Measurements from ENCODE around the gene PTPMT1. TPM values are rescaled to one million over a fixed set of nuclear protein-coding genes. Genes with fewer than 3 reads are reported as not detected.

PTPMT1 gene
- total RNA-seq = 100 to 1,000 TPM in 2 of 6 donors, 10 to 100 TPM in 4; 69.1 to 188 (median 89.9) TPM

- H3K27me3 ChIP-seq = no peaks in the 10 kb centered on the region
- ATAC-seq (ENCODE audit: low FRiP score in 2 of 2) = peak; percentile 92 to 98
- peak within 1 kb of the TSS; percentile 60 to 98 (median 82) for H3K4me3 ChIP-seq
- WGBS, 2 donors = 1 to 3% methylated on average over 13 to 14 of the region's 86 CpGs
- peak; percentile 82 to 95 for DNase-seq
- peaks cover 0 to 12% (median 0%) of the 10 kb centered on the region in 4 donors for H3K36me3 ChIP-seq
- peaks cover 11 to 24% (median 16%) of the 10 kb centered on the region in 4 donors for H3K4me1 ChIP-seq
- peak within 1 kb of the TSS; percentile 70 to 91 (median 86) for H3K27ac ChIP-seq
- no peaks in the 10 kb centered on the region for H3K9me3 ChIP-seq
- TF ChIP-seq CTCF (IDR thresholded peaks at IDR 0.05) = no peak
- TF ChIP-seq POLR2A (IDR thresholded peaks at IDR 0.05) = peak in 3 of 4 donors; percentile 62 to 82 (median 75)
- peak in 1 of 2 donors; percentile 28 for TF ChIP-seq POLR2AphosphoS5 (IDR thresholded peaks at IDR 0.05)
- no peak for TF ChIP-seq EP300 (IDR thresholded peaks at IDR 0.05)
Observed at GRCh38 chr11:47565340-47566148, at the start of gene PTPMT1. TSS of gene PTPMT1 (plus strand) at chr11:47565599. CDS start at chr11:47565623, 24 bp downstream.

DNA sequence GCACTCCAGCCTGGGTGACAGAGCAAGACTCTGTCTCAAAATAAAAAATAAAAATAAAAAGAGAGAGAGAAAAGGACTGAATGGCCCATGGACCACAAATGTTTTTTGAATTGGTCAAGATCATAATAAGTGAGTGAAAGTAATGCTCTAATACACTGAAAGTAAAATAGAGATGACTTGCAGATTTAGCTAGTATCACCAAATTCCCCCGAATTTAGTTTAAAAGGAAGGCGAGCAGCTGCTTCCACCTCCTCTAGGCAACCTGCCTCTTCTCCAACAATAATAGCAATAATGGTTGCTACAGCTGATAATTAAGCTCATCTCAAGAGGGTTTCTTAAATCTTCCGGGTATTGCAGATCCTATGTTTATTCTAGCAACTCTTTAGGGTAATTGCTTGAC lies 49.2 kb upstream of the PTPMT1 start:
- Histone ChIP-seq H3K27me3 (no peaks in the 10 kb centered on the region), H3K4me3 (no peak overlapping the region), H3K27ac (peak overlapping the region in 3 of 4 donors; percentile 4 to 73 (median 39)), H3K4me1 (peaks cover 75 to 86% (median 78%) of the 10 kb centered on the region in 4 donors), H3K36me3 (no peaks in the 10 kb centered on the region), H3K9me3 (no peaks in the 10 kb centered on the region)
- DNase-seq (no peak), ATAC-seq (ENCODE audit: low FRiP score in 2 of 2) (no peak)
- TF ChIP-seq CTCF (IDR thresholded peaks at IDR 0.05) (no peak), EP300 (IDR thresholded peaks at IDR 0.05) (no peak), POLR2A (IDR thresholded peaks at IDR 0.05) (no peak), POLR2AphosphoS5 (IDR thresholded peaks at IDR 0.05) (no peak)
- WGBS, 2 donors = 68 to 70% methylated on average over 3 of the region's 3 CpGs

GRCh38 chr11:47516984-47517853 lies 48.2 kb upstream of the PTPMT1 start:
- H3K4me3 ChIP-seq = no peak overlapping the region
- ATAC-seq (ENCODE audit: low FRiP score in 2 of 2) (no peak), DNase-seq (no peak)
- no peaks in the 10 kb centered on the region for H3K36me3 ChIP-seq
- peak overlapping the region in 1 of 4 donors; percentile 73 for H3K27ac ChIP-seq
- WGBS, 2 donors = 70 to 75% methylated on average over 10 of the region's 10 CpGs
- H3K27me3 ChIP-seq = no peaks in the 10 kb centered on the region
- TF ChIP-seq EP300 (IDR thresholded peaks at IDR 0.05) (no peak), POLR2A (IDR thresholded peaks at IDR 0.05) (no peak), CTCF (IDR thresholded peaks at IDR 0.05) (no peak), POLR2AphosphoS5 (IDR thresholded peaks at IDR 0.05) (no peak)
- H3K4me1 ChIP-seq = peaks cover 70 to 81% (median 77%) of the 10 kb centered on the region in 4 donors
- no peaks in the 10 kb centered on the region for H3K9me3 ChIP-seq

GRCh38 chr11:47518212-47518964 lies 47.0 kb upstream of the PTPMT1 start:
- H3K36me3 ChIP-seq = no peaks in the 10 kb centered on the region
- DNase-seq (no peak), ATAC-seq (ENCODE audit: low FRiP score in 2 of 2) (no peak)
- peaks cover 71 to 83% (median 79%) of the 10 kb centered on the region in 4 donors for H3K4me1 ChIP-seq
- TF ChIP-seq POLR2AphosphoS5 (IDR thresholded peaks at IDR 0.05) (no peak), CTCF (IDR thresholded peaks at IDR 0.05) (no peak), POLR2A (IDR thresholded peaks at IDR 0.05) (no peak), EP300 (IDR thresholded peaks at IDR 0.05) (no peak)
- H3K27ac ChIP-seq = peak overlapping the region in 1 of 4 donors; percentile 33
- no peaks in the 10 kb centered on the region for H3K9me3 ChIP-seq
- no peaks in the 10 kb centered on the region for H3K27me3 ChIP-seq
- 41 to 49% methylated on average over 3 of the region's 3 CpGs for WGBS, 2 donors
- no peak overlapping the region for H3K4me3 ChIP-seq
